HG02981 (cell line): ENCODE measurements around the gene BBS12.

Source experiments
- ATAC-seq: cut with Tn5 transposase; IDR thresholded peaks from one replicate; pipeline ENCODE4 v1.9.1; 2021; ENCODE audit warnings: mild to moderate bottlenecking, moderate library complexity; ENCODE audit not compliant: unreplicated experiment

Gene BBS12

DNA sequence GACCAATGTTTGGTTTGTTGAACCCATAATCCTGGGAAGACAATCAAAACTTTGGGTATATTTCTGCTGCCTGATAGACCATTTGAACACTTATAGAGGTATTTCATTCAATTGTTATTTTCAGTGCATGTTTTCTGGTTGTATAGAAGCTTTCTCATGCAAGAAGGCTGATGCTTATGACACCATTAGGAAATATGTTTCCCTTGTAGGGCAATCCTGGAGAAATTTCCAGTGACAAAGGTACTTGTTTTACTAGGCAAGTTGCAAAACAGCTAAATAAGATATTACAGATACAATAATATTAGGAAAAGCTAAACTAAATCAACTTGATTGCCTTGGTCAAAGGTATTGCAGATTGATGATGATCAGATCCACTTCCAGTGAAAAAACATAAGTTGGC is 61.3 kb downstream of the BBS12 start:
- no peak for ATAC-seq
